PFSK-1 (cell line): ENCODE results near the gene RSPH1.

Experiments
- FOXP2 ChIP-seq: optimal IDR thresholded peaks from 2 replicates; pipeline ENCODE3; 2011; ENCODE audit warnings: borderline replicate concordance, control low read depth, inconsistent platforms; ENCODE audit not compliant: insufficient read depth; ENCODE audit errors: extremely low read length, extremely low read depth
- REST ChIP-seq, 2 experiments: IDR thresholded peaks; 2 replicates each; pipeline versions ENCODE4 v1.6.1 to v1.8.0; 2011 to 2012; ENCODE audit warnings: low read depth in 2 of 2, low read length in 2 of 2, control low read depth in 1 of 2, inconsistent platforms in 1 of 2, mild to moderate bottlenecking in 1 of 2, moderate library complexity in 1 of 2; ENCODE audit not compliant: insufficient read depth in 1 of 2

- no peak for TF ChIP-seq FOXP2
- no peak for TF ChIP-seq REST (IDR thresholded peaks at IDR 0.05; ENCODE audit: insufficient read depth in 1 of 2, low read depth in 2 of 2, low read length in 2 of 2)
Measured at GRCh38 chr21:42543106-42543847, 47.3 kb upstream of the RSPH1 start.
